KOPT-K1 (cell line): ENCODE data around the gene CTDSPL2.

Source experiments
- H3K27ac ChIP-seq: fragments of 200-600 bp; sonication (generic); 2 replicates; pipeline ENCODE4 v1.5.1; 2016; ENCODE audit warnings: antibody characterized with exemption, mild to moderate bottlenecking, low read depth, low read length; ENCODE audit not compliant: poor library complexity, severe bottlenecking
- H3K36me3 ChIP-seq: fragments of 200-600 bp; sonication (generic); 2 replicates; pipeline ENCODE4 v1.5.1; 2017; ENCODE audit warnings: antibody characterized with exemption, mild to moderate bottlenecking, low read length, moderate library complexity; ENCODE audit not compliant: insufficient read depth
- H3K9me3 ChIP-seq: fragments of 200-600 bp; sonication (generic); 2 replicates; pipeline ENCODE4 v1.5.1; 2017; ENCODE audit warnings: antibody characterized with exemption, low read length, mild to moderate bottlenecking; ENCODE audit not compliant: insufficient read depth, poor library complexity, severe bottlenecking

CTDSPL2 gene

GRCh38 chr15:44426975-44427755 lies at the start of gene CTDSPL2:
CTDSPL2 (plus strand) TSS chr15:44427629; CDS start chr15:44459015, 31,386 bp downstream.
- H3K9me3 ChIP-seq, result no peaks in the 10 kb centered on the region
- H3K36me3 ChIP-seq, result peaks cover 12% of the 10 kb centered on the region
- H3K27ac ChIP-seq, result peak within 1 kb of the TSS; percentile 99

- Histone ChIP-seq H3K9me3 (no peaks in the 10 kb centered on the region), H3K27ac (no peak overlapping the region)
Observed at GRCh38 chr15:44381236-44381635, 46.2 kb upstream of the CTDSPL2 start.

GRCh38 chr15:44385344-44385942 lies 42.0 kb upstream of the CTDSPL2 start:
- Histone ChIP-seq H3K36me3 (no peaks in the 10 kb centered on the region; the same call in 1 of the 2 replicates), H3K9me3 (no peaks in the 10 kb centered on the region), H3K27ac (no peak overlapping the region)

More at GRCh38 chr15:44381236-44381635, 46.2 kb upstream of the CTDSPL2 start:
- peaks cover 5% of the 10 kb centered on the region; the same call in 1 of the 2 replicates for H3K36me3 ChIP-seq

- H3K9me3 ChIP-seq, result no peaks in the 10 kb centered on the region
- no peak overlapping the region for H3K27ac ChIP-seq
- no peaks in the 10 kb centered on the region for H3K36me3 ChIP-seq
Observed at GRCh38 chr15:44394062-44394461, 33.4 kb upstream of the CTDSPL2 start.

GRCh38 chr15:44394562-44394961 lies 32.9 kb upstream of the CTDSPL2 start:
- H3K36me3 ChIP-seq, result no peaks in the 10 kb centered on the region
- no peak overlapping the region for H3K27ac ChIP-seq
- H3K9me3 ChIP-seq, result no peaks in the 10 kb centered on the region

- Histone ChIP-seq H3K36me3 (no peaks in the 10 kb centered on the region), H3K27ac (no peak overlapping the region), H3K9me3 (no peaks in the 10 kb centered on the region)
Observed at GRCh38 chr15:44397869-44398268, 29.6 kb upstream of the CTDSPL2 start.

- no peak overlapping the region for H3K27ac ChIP-seq
Observed at GRCh38 chr15:44414001-44414400, 13.4 kb upstream of the CTDSPL2 start.

GRCh38 chr15:44427756-44428724 lies 611 bp downstream of the CTDSPL2 start:
- Histone ChIP-seq H3K36me3 (peaks cover 18% of the 10 kb centered on the region), H3K27ac (peak overlapping the region; percentile 99), H3K9me3 (no peaks in the 10 kb centered on the region)

More at GRCh38 chr15:44414001-44414400, 13.4 kb upstream of the CTDSPL2 start:
- H3K36me3 ChIP-seq, result no peaks in the 10 kb centered on the region
- H3K9me3 ChIP-seq, result no peaks in the 10 kb centered on the region

GRCh38 chr15:44435893-44436667 lies 8.7 kb downstream of the CTDSPL2 start:
- peaks cover 25% of the 10 kb centered on the region for H3K36me3 ChIP-seq
- H3K9me3 ChIP-seq, result no peaks in the 10 kb centered on the region
- H3K27ac ChIP-seq, result no peak overlapping the region

GRCh38 chr15:44438402-44438801 lies 11.0 kb downstream of the CTDSPL2 start:
- H3K9me3 ChIP-seq, result peaks cover 18% of the 10 kb centered on the region
- peaks cover 30% of the 10 kb centered on the region for H3K36me3 ChIP-seq
- H3K27ac ChIP-seq, result no peak overlapping the region

- Histone ChIP-seq H3K9me3 (peaks cover 18% of the 10 kb centered on the region), H3K27ac (no peak overlapping the region), H3K36me3 (peaks cover 32% of the 10 kb centered on the region; the same call in 1 of the 2 replicates)
Observed at GRCh38 chr15:44441095-44441501, 13.7 kb downstream of the CTDSPL2 start.

GRCh38 chr15:44443515-44443914 lies 16.1 kb downstream of the CTDSPL2 start:
- Histone ChIP-seq H3K9me3 (peaks cover 18% of the 10 kb centered on the region), H3K27ac (no peak overlapping the region), H3K36me3 (peaks cover 42% of the 10 kb centered on the region)

- Histone ChIP-seq H3K36me3 (peaks cover 31% of the 10 kb centered on the region), H3K27ac (no peak overlapping the region), H3K9me3 (peaks cover 5% of the 10 kb centered on the region)
Observed at GRCh38 chr15:44447772-44448376, 20.4 kb downstream of the CTDSPL2 start.

- H3K9me3 ChIP-seq, result no peaks in the 10 kb centered on the region
- H3K36me3 ChIP-seq, result peaks cover 18% of the 10 kb centered on the region
- H3K27ac ChIP-seq, result no peak overlapping the region
Observed at GRCh38 chr15:44450172-44450571, 22.7 kb downstream of the CTDSPL2 start.
